Measurements from ENCODE around the gene PGK2.
"Not testable (repeated sequence)": the region's sequence is repeated elsewhere in the genome, so short reads cannot be mapped to it uniquely, and the experiment has no call there.

The PGK2 gene

GRCh38 chr6:49787176-49787575, at the start of gene PGK2:
PGK2 (minus strand) TSS chr6:49787285; CDS start chr6:49787187, 98 bp downstream.
- no peak for DNase-seq (ENCODE audit: low read depth)

- DNase-seq (ENCODE audit: low read depth): no peak
These were observed 48.1 kb upstream of the PGK2 start for GRCh38 chr6:49835140-49835539.

GRCh38 chr6:49833386-49833785, 46.3 kb upstream of the PGK2 start:
- DNase-seq (ENCODE audit: low read depth): no peak

GRCh38 chr6:49826743-49827406, 39.8 kb upstream of the PGK2 start:
- DNase-seq (ENCODE audit: low read depth): no peak

- DNase-seq (ENCODE audit: low read depth): no peak
These were observed 28.1 kb upstream of the PGK2 start for GRCh38 chr6:49815166-49815565.

- DNase-seq (ENCODE audit: low read depth): no peak
These were observed 26.2 kb upstream of the PGK2 start for GRCh38 chr6:49813248-49813647.

- DNase-seq (ENCODE audit: low read depth): no peak
These were observed 19.1 kb upstream of the PGK2 start for GRCh38 chr6:49806145-49806544.

- no peak for DNase-seq (ENCODE audit: low read depth)
These were observed 18.2 kb upstream of the PGK2 start for GRCh38 chr6:49805246-49805645.

- DNase-seq (ENCODE audit: low read depth): no peak
These were observed 14.4 kb upstream of the PGK2 start for GRCh38 chr6:49801525-49801924.

GRCh38 chr6:49799090-49799489, 12.0 kb upstream of the PGK2 start:
- DNase-seq (ENCODE audit: low read depth): no peak

- not testable (repeated sequence) for DNase-seq (ENCODE audit: low read depth)
These were observed 9.9 kb upstream of the PGK2 start for GRCh38 chr6:49796842-49797455.

GRCh38 chr6:49790341-49790740, 3.3 kb upstream of the PGK2 start:
- no peak for DNase-seq (ENCODE audit: low read depth)

- DNase-seq (ENCODE audit: low read depth): no peak
These were observed 2.8 kb downstream of the PGK2 start for GRCh38 chr6:49784272-49784671.

GRCh38 chr6:49782725-49783124, 4.4 kb downstream of the PGK2 start:
- no peak for DNase-seq (ENCODE audit: low read depth)

- DNase-seq (ENCODE audit: low read depth): no peak
These were observed 4.8 kb downstream of the PGK2 start for GRCh38 chr6:49782293-49782692.

GRCh38 chr6:49776444-49776843, 10.6 kb downstream of the PGK2 start:
- DNase-seq (ENCODE audit: low read depth): no peak

GRCh38 chr6:49775043-49775442, 12.0 kb downstream of the PGK2 start:
- DNase-seq (ENCODE audit: low read depth): no peak

- no peak for DNase-seq (ENCODE audit: low read depth)
These were observed 14.8 kb downstream of the PGK2 start for GRCh38 chr6:49772285-49772684.

- no peak for DNase-seq (ENCODE audit: low read depth)
These were observed 20.3 kb downstream of the PGK2 start for GRCh38 chr6:49766762-49767161.

- DNase-seq (ENCODE audit: low read depth): no peak
These were observed 22.4 kb downstream of the PGK2 start for GRCh38 chr6:49764571-49765236.

- DNase-seq (ENCODE audit: low read depth): no peak
These were observed 42.8 kb downstream of the PGK2 start, which contains the start of gene CRISP3 for GRCh38 chr6:49744259-49744658. CRISP3 (minus strand) TSS chr6:49744388; CDS start chr6:49744367, 21 bp downstream.

- DNase-seq (ENCODE audit: low read depth): no peak
These were observed 43.7 kb downstream of the PGK2 start for GRCh38 chr6:49743429-49743828.

- no peak for DNase-seq (ENCODE audit: low read depth)
These were observed 47.7 kb downstream of the PGK2 start for GRCh38 chr6:49739423-49739822.

Data from activated T-helper 1 cell treated with Interleukin-2 at 50 U/mL for 16 hours (primary cell).